Colonic mucosa (tissue), 4 donors: Measurements from ENCODE around the gene PTPN4. TPM values are rescaled to one million over a fixed set of nuclear protein-coding genes. Genes with fewer than 3 reads are reported as not detected.

Source experiments
- DNase-seq: peaks from one replicate; pipeline ENCODE4 v3.0.0-alpha.2; 2020
- H3K27ac ChIP-seq: fragments of 200-600 bp; one replicate; pipeline ENCODE4 v1.8.0; 2021
- H3K27me3 ChIP-seq: fragments of 200-600 bp; one replicate; pipeline ENCODE4 v1.8.0; 2021
- H3K36me3 ChIP-seq: fragments of 200-600 bp; one replicate; pipeline ENCODE4 v1.8.0; 2021
- H3K4me1 ChIP-seq: fragments of 200-600 bp; one replicate; pipeline ENCODE4 v1.8.0; 2021; ENCODE audit warnings: mild to moderate bottlenecking
- H3K4me3 ChIP-seq: fragments of 200-600 bp; one replicate; pipeline ENCODE4 v1.8.0; 2021
- H3K9ac ChIP-seq, 2 donors: one replicate each; pipeline ENCODE4 v1.7.0; 2013; ENCODE audit warnings: control low read depth in 2 of 2, low read depth in 2 of 2, low read length in 2 of 2
- H3K9me3 ChIP-seq: fragments of 200-600 bp; one replicate; pipeline ENCODE4 v1.8.0; 2021
- intact Hi-C: fragments of 100-400 bp; cut with DNase I; formaldehyde crosslinking; loops from one replicate; pipeline ENCODE4 v1.14.1; 2022
- total RNA-seq, 2 donors: library from RNA; stranded (reverse); fragmentation: NEBNext Ultra II Directional in 1 of 2; extraction: Animal tissue kit (Norgen Biotek cat#: 25700) in 1 of 2; gene quantifications; one replicate each; pipeline ENCODE4 v1.2.1, GENCODE V29; 2021
- TF ChIP-seq, protein P1 (sequence below): fragments of 200-600 bp; IDR thresholded peaks from one replicate; pipeline ENCODE4 v1.8.0; 2022; ENCODE audit warnings: antibody characterized with exemption, mild to moderate bottlenecking
- donor health status: healthy.
- donor health status: DM: no; HTN: no; CAD: no.
- donor health status: DM: no; HTN: no; CAD: no.

The PTPN4 gene
- total RNA-seq, 2 donors from 2014 or later, result 20.4 to 28.2 TPM

- Histone ChIP-seq H3K4me3 (no peak overlapping the region), H3K4me1 (no peaks in the 10 kb centered on the region), H3K27ac (no peak overlapping the region), H3K9ac (no peak overlapping the region), H3K9me3 (no peaks in the 10 kb centered on the region), H3K27me3 (no peaks in the 10 kb centered on the region), H3K36me3 (no peaks in the 10 kb centered on the region)
- DNase-seq, result no peak
- intact Hi-C loops, result no loop called here
- TF ChIP-seq, protein P1, sequence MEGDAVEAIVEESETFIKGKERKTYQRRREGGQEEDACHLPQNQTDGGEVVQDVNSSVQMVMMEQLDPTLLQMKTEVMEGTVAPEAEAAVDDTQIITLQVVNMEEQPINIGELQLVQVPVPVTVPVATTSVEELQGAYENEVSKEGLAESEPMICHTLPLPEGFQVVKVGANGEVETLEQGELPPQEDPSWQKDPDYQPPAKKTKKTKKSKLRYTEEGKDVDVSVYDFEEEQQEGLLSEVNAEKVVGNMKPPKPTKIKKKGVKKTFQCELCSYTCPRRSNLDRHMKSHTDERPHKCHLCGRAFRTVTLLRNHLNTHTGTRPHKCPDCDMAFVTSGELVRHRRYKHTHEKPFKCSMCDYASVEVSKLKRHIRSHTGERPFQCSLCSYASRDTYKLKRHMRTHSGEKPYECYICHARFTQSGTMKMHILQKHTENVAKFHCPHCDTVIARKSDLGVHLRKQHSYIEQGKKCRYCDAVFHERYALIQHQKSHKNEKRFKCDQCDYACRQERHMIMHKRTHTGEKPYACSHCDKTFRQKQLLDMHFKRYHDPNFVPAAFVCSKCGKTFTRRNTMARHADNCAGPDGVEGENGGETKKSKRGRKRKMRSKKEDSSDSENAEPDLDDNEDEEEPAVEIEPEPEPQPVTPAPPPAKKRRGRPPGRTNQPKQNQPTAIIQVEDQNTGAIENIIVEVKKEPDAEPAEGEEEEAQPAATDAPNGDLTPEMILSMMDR, result no peak
Measured at GRCh38 chr2:119939915-119940314, 180.2 kb downstream of the PTPN4 start.

- Histone ChIP-seq H3K27me3 (no peaks in the 10 kb centered on the region), H3K27ac (no peak overlapping the region), H3K9ac (no peak overlapping the region), H3K36me3 (no peaks in the 10 kb centered on the region), H3K4me1 (no peaks in the 10 kb centered on the region), H3K4me3 (no peak overlapping the region), H3K9me3 (no peaks in the 10 kb centered on the region)
- intact Hi-C loops, result no loop called here
- no peak for DNase-seq
- TF ChIP-seq, protein P1, result no peak
Measured at GRCh38 chr2:119940856-119941255, 181.1 kb downstream of the PTPN4 start.

GRCh38 chr2:119941388-119941787 is 181.7 kb downstream of the PTPN4 start:
- no peak overlapping the region for H3K4me3 ChIP-seq
- H3K9ac ChIP-seq, result no peak overlapping the region
- H3K9me3 ChIP-seq, result no peaks in the 10 kb centered on the region
- H3K36me3 ChIP-seq, result no peaks in the 10 kb centered on the region
- no peak overlapping the region for H3K27ac ChIP-seq
- intact Hi-C loops, result no loop called here
- H3K27me3 ChIP-seq, result no peaks in the 10 kb centered on the region
- TF ChIP-seq, protein P1, result no peak
- DNase-seq, result no peak
- H3K4me1 ChIP-seq, result no peaks in the 10 kb centered on the region

- Histone ChIP-seq H3K9me3 (no peaks in the 10 kb centered on the region), H3K9ac (no peak overlapping the region), H3K27me3 (no peaks in the 10 kb centered on the region), H3K36me3 (no peaks in the 10 kb centered on the region), H3K4me1 (no peaks in the 10 kb centered on the region), H3K4me3 (no peak overlapping the region), H3K27ac (no peak overlapping the region)
- TF ChIP-seq, protein P1, result no peak
- DNase-seq, result no peak
- intact Hi-C loops, result no loop called here
Measured at GRCh38 chr2:119941981-119942513, 182.3 kb downstream of the PTPN4 start.

- Histone ChIP-seq H3K9ac (no peak overlapping the region), H3K27ac (no peak overlapping the region), H3K27me3 (no peaks in the 10 kb centered on the region), H3K9me3 (no peaks in the 10 kb centered on the region), H3K4me3 (no peak overlapping the region), H3K4me1 (no peaks in the 10 kb centered on the region), H3K36me3 (no peaks in the 10 kb centered on the region)
- DNase-seq, result no peak
- intact Hi-C loops, result no loop called here
- TF ChIP-seq, protein P1, result no peak
Measured at GRCh38 chr2:119943058-119943457, 183.3 kb downstream of the PTPN4 start.
